Activated naive CD8-positive, alpha-beta T cell treated with anti-CD3 and anti-CD28 coated beads, Interleukin-2, amount 50 U/mL, for 16 hours (primary cell): ENCODE results near the gene RENBP.

ENCODE experiments used
- DNase-seq: peaks from one replicate; pipeline ENCODE4 v3.0.0-alpha.2; 2020; ENCODE audit warnings: low read depth, low spot score

RENBP gene

GRCh38 chrX:153889123-153889522, 55.3 kb downstream of the RENBP start:
- no peak for DNase-seq

- no peak for DNase-seq
Observed at GRCh38 chrX:153888344-153888743, 56.1 kb downstream of the RENBP start.

GRCh38 chrX:153887385-153887784, 57.1 kb downstream of the RENBP start:
- no peak for DNase-seq

- DNase-seq = no peak
Observed at GRCh38 chrX:153886915-153887314, 57.5 kb downstream of the RENBP start.

GRCh38 chrX:153885968-153886903, 58.2 kb downstream of the RENBP start, which contains the start of gene L1CAM:
Gene L1CAM, minus strand, starts transcription at chrX:153886173. Its CDS starts 10,337 bp downstream, at chrX:153875836.
- no peak for DNase-seq
